GM21390 (cell line): Measurements from ENCODE around the gene PLXNA3.

Source experiments
- ATAC-seq: cut with Tn5 transposase; IDR thresholded peaks from one replicate; pipeline ENCODE4 v1.9.1; 2021; ENCODE audit not compliant: unreplicated experiment

PLXNA3 gene

DNA sequence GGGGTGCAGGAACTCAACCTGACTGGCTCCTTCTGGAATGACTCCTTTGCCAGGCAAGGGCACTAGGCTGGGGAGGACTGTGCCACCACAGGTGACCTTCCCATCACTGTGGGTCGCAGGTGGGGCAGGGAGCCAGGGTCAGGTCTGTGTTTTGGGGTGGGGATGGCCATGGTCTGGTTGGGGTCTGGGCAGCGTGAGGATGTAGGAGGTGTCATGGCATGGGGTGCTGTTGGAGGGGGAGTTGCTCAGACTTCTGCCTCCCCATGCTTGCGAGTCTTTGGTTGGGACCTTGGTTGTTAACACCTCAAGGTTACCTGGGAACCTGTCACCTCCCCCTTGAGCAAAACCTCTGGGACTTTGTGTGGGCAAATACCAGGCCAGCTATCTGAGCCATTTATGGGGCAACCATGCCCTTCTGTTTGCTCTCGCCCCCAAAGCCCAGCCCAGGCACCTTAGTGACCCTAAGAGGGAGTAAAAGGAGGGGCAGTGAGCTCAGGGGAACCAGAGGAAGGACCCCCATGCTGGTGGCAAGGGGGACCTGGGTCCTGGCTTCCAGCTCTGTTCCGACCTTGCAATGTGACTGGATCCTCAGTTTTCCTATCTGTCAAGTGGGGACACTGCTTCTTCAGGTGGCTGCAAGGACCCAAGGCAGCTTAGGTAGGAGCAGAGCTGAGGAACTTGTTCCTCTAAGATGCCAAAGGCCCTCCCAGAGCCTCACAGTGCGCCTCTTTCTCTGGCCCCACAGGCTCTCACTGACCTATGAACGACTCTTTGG is 23.5 kb upstream of the PLXNA3 start:
- ATAC-seq = no peak

DNA sequence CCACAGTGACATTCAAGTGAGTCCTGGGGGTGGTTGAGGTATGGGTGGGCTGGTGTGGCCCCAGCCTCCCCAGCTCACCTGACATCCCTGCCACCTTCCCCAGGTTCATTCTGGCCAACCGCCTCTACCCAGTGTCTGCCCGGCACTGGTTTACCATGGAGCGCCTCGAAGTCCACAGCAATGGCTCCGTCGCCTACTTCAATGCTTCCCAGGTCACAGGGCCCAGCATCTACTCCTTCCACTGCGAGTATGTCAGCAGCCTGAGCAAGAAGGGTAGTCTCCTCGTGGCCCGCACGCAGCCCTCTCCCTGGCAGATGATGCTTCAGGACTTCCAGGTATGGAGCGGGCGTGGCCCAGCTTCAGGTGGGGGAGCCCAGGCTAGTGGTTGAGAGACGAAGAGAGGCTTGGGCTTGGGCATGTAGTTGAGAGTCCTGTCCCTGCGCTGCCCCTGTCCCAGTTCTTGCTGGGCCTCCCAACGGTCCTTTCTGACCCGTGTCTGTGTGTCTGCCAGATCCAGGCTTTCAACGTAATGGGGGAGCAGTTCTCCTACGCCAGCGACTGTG is 22.8 kb upstream of the PLXNA3 start:
- no peak for ATAC-seq

DNA sequence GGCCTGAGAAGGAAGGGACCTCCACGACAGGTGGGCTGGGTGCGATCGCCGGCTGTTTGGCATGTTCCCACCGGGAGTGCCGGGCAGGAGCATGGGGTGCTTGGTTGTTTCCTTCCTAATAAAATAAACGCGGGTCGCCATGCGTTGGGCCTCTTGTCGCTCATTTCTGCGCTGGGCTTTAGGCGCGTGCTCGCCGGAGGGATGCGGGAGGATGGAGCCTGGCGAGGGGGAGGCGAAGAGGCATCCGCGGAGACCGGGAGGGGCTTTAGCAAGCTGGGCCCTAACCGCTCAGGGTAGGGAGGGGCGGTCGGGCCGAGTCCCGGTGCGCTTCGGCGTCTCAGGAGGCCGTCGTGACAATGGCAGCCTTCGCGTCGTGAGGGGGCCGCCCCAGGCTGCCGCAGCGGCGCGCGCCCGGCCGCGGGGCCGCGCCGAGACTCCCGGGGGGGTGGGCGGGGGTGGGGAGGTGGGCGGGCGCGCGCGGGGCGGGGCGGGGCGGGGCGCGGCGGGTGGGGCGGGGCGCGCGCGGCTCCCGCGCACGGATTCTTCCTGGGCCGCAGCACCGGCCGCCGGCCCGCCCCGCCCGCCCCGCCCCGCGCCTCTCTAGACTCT is 21.6 kb upstream of the PLXNA3 start:
- ATAC-seq = no peak

DNA sequence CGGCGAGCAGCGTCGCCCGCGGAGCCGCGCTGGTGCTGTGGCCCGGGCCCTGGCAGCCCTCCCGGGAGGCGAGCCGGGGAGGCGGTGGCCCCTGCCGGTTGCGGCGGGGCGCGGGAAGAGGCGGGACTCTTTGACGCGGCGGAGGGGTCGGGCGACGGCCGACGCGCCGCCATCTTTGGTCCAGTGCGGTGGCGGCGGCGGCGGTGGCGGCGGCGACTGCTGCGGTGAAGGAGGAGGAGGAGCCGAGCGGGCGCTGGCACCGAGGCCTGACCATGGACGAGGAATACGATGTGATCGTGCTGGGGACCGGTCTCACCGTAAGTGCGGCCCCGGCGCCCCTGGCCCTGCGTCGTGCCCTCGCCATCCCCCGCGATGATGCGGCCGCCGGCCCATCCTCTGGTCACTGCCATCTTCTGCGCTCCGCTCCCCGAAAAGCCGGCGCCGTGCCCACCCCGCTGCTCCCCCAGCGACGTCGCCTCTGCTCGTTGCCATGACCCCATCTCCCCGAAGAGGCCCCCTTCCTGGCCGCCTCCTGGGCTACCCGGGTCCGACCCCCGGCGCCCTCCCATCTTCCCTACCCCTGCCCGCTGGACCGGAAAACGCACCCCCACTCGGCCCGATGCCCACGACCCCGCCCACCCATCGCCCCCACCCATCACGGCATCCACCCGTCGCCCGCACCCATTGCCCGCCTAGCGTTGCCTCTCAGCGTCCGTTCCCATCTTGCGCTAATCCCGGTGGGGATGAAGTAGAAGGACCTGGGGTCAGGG is 20.9 kb upstream of the PLXNA3 start, which contains the start of gene GDI1:
TSS of gene GDI1 (plus strand) at position 172 of the 770 bp plus-strand sequence. CDS start at position 273, 101 bp downstream.
- ATAC-seq = no peak

DNA sequence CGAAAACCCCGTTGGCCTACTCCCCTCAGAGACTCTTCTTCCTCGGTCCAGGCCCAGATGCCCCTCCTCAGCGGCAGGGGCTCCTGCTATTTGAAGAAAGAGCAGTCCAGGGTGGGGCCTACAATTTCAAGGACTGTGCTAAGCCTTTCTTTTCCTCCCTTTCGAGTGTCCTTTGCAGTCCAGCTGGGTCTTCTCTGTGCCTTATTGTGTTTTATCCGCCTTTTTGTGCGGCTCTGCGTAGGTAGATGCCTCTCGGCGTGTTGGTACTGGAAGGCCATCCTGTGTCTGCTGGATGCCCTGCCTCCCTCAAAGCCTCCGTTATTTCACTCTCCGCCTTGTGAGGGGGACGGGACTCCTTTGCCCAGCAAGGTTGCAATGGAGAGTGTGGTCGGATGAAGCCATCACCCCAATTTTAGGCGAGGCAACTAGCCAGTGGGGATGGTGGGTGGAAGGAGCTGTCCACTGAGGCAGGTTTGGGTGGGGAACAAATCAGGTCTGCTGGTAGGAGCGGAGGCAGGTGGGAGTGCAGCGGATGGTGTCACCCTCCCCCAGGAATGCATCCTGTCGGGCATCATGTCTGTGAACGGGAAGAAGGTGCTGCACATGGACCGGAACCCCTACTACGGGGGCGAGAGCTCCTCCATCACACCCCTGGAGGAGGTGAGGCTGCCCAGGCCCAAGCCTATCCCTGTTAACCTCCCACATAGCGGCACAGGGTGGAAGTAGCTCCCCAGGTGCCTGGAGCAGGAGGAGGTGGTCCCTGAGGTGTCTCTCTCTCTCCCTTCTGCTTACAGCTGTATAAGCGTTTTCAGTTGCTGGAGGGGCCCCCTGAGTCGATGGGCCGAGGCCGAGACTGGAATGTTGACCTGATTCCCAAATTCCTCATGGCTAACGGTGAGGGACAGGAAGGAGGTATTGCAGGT is 19.8 kb upstream of the PLXNA3 start:
- no peak for ATAC-seq

DNA sequence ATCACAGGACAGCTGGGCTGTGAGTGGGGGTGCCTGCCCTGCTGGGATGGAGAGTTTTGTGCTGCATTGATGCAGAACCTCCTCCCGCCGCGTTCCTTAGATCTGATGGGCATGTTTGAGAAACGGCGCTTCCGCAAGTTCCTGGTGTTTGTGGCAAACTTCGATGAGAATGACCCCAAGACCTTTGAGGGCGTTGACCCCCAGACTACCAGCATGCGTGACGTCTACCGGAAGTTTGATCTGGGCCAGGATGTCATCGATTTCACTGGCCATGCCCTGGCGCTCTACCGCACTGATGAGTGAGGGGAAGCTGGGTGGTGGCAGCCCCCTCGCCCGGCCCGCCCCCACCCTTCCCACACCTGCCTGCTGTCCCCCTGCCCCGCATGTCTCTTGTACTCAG is 18.2 kb upstream of the PLXNA3 start:
- ATAC-seq = no peak

DNA sequence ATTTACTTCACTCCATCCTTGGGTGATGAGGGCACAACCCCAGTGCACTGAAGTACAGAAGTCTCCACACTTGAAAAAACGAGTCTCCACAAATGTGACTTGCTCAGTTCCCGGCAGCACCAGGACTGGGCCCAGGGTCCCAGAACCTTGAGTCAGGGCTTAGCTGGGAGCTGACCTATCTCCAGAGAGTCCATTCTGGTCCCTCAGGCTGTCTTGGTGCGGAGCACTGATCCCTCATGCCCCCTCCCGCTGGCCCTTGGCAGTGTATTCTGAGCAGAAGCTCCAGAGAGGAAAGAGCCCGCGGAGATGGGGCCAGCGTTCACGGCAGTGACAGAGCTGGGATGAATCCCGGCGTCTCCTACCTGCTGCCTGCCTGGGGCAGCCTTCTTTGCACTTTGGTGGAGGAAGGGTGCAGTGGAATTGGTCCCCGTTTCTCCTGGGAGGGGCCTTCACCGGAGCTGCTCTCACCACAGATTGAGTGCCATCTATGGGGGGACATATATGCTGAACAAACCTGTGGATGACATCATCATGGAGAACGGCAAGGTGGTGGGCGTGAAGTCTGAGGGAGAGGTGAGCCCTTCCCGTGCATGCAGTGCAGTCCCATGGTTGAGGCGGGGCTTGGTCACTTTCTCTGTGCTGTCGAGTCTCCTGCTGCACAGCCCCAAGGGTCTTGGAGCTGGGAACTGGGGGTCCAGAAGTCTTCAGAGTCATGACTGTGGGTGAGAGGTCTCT is 17.3 kb upstream of the PLXNA3 start:
- no peak for ATAC-seq

DNA sequence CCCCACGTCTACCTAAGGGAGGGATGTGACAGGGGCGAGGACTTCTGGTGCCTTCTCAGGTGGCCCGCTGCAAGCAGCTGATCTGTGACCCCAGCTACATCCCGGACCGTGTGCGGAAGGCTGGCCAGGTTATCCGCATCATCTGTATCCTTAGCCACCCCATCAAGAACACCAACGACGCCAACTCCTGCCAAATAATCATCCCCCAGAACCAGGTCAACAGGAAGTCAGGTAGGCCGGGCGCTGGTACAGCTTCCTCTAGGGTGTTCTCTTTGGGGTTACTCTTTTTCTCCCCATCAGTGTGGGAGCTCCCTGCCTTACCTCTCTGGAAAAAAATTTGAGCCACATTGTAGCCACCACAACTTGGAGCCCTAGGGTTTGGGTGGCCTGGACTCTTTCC is 16.5 kb upstream of the PLXNA3 start:
- ATAC-seq = no peak

DNA sequence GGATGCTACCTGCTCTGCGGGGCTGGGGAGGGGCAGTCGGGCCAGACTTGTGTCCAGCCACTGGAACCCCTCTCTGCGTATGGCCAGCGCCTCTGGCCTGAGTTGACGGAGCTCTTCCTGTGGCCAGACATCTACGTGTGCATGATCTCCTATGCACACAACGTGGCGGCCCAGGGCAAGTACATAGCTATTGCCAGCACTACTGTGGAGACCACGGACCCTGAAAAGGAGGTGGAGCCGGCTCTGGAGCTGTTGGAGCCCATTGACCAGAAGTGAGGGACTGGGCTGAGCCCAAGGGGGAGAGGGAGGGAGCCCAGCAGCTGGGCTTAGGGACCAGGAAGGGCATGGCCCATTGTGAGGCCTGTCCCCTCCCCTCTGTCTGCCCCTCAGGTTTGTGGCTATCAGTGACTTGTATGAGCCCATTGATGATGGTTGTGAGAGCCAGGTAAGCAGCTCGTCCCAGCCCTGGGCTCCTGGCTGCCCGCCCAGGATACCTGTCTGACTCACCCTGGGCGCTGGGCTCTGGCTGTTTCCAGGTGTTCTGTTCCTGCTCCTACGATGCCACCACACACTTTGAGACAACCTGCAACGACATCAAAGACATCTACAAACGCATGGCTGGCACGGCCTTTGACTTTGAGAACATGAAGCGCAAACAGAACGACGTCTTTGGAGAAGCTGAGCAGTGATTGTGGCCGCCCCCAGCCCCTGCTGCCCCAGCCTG is 15.9 kb upstream of the PLXNA3 start:
- no peak for ATAC-seq

DNA sequence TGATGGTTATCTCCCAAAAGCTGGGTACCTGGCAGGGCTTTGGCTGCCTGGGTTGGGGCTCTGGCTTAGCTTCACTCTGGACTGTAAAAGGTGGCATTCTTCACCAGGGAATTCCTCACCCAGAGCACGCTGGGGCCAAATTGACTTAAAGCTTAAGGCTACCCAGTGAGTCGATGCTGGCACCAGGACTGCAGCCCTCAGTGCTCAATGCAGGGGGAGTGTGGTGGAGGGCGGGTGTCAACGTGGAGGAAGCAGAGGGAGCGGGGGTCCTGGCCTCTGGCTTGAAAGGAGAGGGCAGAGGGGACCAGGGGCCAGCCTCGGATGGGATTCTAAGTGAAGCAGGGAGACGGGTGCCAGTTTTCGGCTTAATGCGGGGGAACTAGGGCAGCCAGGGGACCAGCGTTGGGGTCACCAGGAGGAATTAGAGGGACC is 14.6 kb upstream of the PLXNA3 start:
- ATAC-seq = no peak

DNA sequence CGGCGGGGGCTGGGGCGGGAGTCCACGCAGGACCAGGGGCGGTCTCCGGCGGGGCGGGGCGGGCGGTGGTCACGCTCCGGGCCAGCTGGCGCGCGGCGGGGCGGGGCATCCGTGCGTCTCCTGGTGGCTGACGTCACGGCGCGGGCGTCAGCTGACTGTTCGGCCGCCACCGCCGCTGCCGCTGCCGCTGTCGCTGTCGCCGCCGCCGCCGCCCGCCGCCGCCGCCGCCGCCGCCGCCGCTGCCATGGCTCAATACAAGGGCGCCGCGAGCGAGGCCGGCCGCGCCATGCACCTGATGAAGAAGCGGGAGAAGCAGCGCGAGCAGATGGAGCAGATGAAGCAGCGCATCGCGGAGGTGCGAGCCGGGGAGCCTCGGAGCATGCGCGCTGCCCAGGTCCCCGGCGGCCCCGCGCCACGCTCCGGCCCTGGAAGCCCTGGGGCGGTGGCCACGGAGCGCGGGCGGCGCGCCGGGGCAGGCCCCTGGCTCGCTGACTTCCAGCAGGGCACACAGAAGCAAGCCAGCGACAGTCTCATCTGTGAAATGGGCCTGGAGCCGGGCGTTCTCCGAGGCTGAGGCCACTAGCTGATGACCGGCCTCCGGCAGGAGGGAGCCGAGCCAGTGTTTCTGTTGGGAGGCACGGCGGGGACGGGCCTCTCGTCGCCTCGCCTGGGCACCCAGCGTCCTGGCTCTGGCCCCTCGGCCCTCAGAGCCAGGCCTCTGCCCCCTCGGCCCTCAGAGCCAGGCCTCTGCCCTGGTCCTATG is 13.9 kb upstream of the PLXNA3 start, which contains the start of gene FAM50A:
TSS of gene FAM50A (plus strand) at position 150 of the 763 bp plus-strand sequence. CDS start at position 245, 95 bp downstream.
- peak; percentile 78 for ATAC-seq

DNA sequence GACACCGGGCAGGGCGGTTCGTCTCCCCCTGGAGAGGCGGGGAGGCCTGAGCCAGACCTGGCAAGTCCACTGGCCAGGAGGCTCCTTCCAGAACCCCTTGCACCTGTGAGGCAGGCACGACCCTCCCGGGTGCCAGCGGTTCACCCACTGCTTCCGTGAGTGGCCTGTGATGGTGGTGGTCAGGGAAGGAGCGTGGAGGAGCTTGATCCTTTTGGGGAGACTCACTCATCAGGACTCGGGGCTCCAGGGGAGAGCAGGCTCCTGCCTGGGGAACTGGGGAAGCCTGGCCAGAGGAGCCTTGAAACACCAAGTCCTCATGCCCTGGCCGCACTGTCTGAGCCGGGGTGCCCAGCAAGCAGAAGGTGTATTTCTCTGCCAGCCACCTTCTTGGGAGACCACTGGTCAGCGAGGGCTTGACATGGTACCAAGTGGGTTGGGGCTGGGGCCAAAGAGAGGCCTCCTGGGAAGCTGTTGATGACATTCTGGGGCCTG is 13.3 kb upstream of the PLXNA3 start:
- no peak for ATAC-seq

DNA sequence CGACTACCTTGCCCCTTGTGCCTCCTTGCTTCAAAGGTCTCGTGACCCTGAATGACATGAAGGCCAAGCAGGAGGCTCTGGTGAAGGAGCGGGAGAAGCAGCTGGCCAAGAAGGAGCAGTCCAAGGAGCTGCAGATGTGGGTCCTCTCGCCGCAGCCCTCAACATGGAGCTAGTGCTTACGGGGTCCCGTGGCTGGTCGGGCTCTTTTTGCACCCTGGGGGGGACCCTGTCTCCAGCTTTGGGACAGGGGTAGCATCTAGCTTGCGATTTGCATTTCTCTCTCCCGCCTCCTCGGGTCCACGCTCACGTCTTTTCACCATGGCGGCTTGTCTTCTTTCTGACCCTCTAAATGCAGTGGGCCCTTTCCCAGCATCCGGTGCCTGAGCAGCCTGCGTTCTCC is 12.3 kb upstream of the PLXNA3 start:
- no peak for ATAC-seq

DNA sequence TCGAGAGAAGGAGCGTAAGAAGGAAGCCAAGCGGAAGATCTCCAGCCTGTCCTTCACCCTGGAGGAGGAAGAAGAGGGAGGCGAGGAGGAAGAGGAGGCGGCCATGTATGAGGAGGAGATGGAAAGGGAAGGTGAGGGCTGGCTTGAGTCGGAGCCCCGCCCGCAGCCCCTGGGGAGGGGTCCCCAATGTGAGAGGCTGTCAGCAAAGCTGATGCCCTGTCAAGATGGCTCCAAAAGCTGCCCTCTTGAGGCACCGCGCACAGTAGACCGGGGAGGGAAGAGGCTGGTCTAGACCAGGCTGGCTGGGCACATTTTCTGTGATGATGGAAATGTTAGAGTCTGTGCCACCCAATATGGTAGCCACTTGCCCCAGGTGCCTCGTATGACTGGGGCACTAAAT is 11.7 kb upstream of the PLXNA3 start:
- no peak for ATAC-seq

DNA sequence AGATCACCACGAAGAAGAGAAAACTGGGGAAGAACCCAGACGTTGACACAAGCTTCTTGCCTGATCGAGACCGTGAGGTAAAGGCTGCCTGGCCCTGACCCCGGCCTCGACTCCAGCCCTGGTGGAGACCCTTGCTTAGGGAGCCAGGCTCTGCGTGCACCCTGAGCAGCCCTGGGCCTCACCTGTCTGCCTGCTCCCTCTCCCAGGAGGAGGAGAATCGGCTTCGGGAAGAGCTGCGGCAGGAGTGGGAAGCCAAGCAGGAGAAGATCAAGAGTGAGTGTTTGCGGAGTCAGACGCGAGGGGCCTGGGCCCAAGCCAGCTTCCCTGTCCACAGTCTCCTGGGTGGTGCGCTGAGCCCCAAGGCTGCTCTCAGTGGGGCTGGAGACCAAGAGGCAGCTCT is 9.6 kb upstream of the PLXNA3 start:
- ATAC-seq = no peak

DNA sequence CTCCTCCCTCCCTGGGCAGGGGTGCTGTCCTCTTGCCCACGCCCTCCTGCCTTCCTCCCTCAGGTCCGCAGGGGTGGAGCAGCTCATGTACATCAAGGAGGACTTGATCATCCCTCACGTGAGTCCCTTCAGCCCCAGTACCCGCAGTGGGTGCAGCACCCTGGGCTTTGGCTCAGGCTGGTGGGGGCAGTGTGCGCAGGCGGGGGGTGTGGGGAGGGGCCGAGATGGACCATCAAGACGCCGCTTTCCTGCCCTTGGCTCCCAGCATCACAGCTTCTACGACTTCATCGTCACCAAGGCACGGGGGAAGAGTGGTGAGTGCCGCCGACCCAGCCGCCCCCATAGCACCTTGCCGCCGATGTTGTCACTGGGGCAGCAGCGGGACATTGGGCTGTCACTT is 8.5 kb upstream of the PLXNA3 start:
- no peak for ATAC-seq

DNA sequence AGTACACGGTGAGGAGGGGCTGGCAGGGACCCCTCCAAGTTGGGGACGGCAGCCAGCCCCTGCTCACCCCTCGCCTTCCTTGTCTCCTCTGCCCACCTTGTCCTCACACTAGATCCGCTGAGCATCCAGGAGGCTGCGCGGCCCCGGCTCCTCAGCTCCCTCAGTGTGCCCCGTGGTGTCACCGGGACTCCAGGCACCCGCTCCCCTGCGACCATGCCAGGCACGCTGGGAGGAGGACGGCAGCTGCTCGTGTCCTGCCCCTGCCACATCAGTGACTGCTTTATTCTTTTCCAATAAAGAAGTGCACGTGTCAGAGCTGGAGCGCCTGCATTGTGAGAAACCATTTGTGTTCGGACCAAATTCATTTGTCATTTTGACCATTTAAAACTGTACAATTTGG is 7.8 kb upstream of the PLXNA3 start:
- no peak for ATAC-seq

DNA sequence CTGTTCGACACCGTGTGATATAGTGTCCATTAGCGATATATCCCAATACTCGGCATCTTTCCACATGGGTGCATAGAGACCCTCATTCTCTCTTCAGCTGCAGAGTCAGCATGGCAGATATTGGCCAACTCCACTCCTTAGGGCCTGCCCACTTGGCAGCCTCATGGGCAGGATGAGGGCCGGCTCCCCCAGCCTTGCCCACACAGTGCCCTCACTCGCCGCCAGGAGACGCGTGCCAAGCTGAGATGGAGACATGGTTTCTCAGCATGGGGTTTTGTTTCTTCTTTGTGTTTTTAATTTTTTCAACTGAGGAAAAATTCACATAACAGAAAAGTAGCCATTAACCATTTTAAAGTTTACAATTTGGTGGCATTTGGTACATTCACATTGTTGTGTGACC is 5.3 kb upstream of the PLXNA3 start:
- ATAC-seq = no peak
